ENCODE measurements around the gene ADM. TPM values are rescaled to one million over a fixed set of nuclear protein-coding genes. Genes with fewer than 3 reads are reported as not detected.

Gene ADM
- total RNA-seq, 1 donor from 2014 or later = 44.3 TPM

DNA sequence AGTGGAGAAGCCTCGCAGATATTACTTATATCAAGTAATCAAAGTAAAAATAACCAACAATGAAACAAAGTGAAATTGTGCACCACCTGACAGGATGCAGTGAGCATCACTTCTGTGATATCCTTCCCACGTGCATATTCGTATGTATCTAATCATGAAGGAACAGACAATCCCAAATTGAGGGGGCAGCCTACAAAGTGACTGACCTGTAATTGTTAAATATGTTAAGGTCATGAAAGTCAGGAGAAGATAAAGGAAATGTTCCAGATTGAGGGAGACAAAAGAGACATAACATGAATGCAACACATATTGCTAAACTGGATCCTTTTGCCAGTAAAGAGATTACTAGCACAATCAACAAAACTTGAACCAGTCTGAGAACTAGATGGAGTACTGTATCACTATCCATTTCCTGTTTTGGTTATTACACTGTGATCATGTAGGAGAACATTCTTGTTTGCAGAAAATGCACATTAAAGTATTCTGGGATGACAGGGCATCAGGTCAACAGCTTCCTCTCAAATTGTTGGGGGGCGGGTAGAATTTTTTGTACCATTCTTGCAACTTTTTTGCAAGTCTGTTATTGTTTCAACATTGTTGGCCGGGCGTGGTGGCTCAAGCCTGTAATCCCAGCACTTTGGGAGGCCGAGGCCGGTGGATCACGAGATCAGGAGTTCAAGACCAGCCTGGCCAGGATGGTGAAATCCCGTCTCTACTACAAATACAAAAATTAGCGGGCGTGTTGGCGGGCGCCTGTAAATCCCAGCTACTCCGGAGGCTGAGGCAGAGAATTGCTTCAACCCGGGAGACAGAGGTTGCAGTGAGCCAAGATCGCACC, 12.9 kb upstream of the ADM start:
- DNase-seq = no peak

DNA sequence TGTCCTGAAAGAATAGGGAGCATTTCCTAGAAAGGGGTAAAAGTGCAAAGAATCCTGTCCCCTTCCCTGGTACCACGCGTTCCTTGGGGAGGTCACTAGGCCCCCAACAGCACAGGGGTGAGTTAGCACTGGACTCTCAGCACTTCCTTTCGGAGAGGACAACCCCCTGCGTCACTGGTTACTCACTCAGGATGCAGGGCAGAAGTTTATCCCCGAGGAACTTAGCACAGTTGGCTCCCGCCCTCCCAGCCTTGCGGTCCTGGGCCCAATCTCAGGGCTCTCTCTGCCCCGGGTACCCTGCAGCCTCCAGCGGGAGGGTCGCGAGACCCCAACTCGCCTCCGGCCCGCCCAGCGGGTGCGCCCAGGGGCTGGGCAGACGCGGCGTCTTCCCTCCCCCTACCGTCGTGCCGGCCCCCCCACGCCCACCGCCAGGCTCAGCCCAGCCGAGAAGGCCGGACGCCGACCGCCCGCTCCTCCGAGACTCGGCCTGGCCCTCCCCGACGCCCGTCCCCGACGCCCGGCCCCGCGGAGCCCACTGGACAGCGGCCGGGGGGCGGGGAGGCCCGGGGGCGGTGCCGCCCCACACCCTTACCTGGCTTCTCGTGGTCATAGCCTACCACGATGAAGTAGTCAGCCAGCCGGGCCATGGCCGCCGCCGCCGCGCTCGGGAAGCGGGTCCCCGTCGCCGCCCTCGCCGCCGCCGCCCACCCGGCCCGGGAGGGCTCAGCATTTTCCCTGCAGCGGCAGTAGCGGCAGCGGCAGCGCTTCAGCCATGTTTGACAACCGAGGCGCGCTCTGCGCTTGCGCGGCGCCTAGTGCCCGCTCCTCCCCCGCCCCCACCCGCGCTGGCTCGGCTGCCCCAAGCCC, 11.2 kb upstream of the ADM start, which contains the start of gene SBF2:
Gene SBF2 (minus strand): TSS at position 797 of the 867 bp plus-strand sequence. CDS start 150 bp downstream, at position 647.
- DNase-seq = peak; percentile 70

DNA sequence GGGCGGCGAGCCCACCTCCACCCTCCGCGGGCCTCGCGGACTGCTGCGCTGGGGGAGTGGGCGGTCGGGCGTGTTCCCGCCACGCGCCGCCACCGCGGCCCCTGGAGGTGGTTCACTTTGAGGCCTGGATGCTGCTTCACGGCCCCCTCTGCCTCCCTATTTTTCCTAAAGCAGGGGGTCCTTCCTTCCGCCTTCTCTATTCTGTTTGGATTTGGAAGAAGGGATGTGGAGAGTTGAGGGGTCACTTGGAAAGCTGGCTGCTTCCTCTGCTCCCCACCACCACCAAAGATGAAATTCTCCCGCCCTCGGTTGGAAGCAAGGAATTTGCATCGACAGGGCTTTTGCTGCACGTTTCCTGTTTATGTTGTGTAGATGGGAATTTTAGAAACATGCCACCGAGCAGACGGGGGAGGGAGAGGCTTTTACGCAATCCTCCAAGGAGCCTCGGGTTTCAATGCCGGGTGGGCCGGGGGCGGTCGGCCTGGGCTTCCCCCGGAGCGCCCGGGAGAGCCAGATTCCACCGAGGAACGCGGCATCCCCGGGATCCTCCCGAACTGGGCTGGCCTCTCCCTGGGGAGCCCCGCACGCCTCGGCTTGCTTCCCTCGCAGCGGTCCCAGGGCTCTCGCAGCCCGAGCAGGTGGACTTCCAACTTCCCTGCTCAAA, 10.5 kb upstream of the ADM start:
- peak; percentile 80 for DNase-seq

DNA sequence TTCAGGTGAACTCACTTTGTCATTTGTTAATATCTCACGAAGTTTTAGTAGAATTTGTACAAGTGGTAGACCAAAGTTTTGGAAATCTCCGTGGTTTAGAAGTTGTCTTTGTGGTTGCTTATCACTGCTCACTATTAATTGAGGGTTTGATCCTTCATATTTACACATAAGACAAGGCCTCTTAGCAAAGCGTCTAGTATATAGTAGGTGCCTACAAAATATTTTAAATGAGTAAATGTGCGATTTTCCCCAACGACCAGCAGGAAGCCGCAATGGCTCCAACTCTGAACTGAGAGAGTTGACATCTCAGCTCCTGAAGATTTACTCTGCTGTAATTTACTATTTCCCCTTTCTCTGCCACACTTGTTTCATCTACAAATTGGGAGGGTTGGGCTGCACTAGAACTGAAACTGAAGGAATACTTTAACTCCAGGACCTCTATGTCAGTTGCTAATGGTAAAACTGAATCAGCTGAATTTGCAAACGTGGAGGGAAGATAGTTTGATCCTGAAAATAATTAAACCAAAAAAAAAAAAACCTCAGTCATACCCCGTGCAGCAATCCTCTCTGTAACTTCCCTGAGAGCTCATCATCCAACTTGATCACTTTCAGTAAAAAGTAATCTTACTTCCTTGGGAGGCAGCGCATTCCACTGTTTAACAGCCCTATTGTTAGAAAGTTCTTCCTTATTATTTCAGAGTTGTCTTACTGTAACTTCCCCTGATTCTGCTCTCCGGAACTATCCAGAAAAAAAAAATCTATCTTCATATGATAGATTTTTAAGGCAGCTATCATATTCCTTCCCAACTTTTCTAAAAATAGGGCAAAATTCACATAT, 9.6 kb upstream of the ADM start:
- no peak for DNase-seq

GRCh38 chr11:10298342-10298741, 6.5 kb upstream of the ADM start:
- DNase-seq = no peak

GRCh38 chr11:10301656-10302358, 3.1 kb upstream of the ADM start:
- DNase-seq = no peak

- no peak for DNase-seq
Observed at GRCh38 chr11:10302359-10302743, 2.5 kb upstream of the ADM start.

DNA sequence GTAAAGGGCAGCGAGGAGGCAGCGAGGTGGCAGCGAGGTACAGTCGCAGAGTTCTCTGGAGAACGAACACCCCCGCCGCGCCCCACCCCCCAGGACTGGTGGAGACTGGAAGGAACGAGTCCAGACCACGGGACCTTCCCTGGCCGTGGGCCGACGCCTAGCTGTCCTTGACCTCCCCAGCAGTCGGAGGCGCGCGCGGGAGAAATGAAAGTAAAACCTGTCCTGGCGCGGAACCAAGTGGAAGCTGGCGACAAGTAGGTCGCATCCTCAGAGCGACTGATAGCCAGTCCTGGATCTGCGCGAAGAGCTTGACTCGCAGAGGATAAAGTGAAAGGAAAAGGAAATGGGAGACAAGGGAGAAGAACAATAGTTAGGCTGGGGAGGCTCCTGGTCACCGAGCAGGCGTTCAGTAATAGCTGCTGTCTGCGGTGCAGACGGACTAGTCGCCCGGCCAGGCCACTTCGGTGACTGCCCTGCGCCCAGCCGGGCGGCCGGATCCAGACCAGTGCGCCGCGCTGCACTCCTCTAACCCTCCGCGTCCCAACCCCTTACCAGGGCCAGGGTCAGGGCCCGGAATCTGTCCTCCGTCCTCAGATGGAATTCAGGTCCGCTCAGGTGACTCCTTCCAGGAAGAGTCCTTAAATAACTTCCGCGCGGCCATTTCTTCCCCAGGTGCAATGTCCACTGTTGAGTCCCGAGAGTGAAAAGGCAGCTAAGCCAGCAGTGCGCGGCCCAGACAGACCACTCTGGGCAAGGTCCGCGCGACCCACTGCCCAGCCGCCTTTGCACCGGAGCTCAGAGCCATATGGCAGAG, 1.9 kb upstream of the ADM start:
- DNase-seq = peak; percentile 44

DNA sequence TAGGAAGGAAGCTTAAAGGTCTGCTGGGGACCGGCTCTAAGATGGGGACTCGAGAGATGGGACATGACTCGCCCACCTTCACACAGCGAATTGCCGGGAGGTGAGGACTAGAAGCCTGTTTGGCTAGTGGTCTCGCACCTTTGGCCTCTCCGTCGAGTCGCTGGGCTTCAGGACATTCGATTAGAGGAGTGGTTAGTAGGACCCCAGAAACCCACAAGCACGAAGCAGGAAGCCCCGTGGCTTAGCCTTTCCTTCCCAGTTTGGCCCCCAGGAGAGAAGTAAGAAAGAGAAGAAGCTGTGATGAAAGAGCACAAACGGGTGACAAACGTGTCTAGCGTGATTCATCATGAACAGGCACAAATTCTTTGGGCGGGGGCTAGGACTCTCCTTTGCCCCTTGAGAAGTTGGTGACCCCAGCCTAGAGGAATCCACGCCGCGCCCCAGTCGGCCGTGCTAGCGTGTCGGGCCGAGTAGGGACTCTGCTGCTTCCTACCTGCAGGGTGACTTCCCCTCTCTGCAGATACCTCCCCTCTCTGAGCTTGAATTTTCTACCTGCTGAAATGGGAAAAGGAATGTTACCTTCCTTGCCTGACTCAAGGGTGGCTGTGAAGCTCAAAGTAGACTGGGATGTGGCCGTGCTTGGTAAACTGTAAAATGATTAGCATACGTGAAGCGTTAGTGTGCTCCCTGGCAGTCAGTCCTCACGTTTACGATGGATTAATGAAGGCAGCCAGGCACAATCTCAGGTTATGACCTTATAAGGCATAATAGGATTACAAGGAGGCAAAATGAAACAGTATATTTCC, 1.1 kb upstream of the ADM start:
- no peak for DNase-seq

GRCh38 chr11:10305262-10305963, 540 bp downstream of the ADM start:
- DNase-seq = no peak

DNA sequence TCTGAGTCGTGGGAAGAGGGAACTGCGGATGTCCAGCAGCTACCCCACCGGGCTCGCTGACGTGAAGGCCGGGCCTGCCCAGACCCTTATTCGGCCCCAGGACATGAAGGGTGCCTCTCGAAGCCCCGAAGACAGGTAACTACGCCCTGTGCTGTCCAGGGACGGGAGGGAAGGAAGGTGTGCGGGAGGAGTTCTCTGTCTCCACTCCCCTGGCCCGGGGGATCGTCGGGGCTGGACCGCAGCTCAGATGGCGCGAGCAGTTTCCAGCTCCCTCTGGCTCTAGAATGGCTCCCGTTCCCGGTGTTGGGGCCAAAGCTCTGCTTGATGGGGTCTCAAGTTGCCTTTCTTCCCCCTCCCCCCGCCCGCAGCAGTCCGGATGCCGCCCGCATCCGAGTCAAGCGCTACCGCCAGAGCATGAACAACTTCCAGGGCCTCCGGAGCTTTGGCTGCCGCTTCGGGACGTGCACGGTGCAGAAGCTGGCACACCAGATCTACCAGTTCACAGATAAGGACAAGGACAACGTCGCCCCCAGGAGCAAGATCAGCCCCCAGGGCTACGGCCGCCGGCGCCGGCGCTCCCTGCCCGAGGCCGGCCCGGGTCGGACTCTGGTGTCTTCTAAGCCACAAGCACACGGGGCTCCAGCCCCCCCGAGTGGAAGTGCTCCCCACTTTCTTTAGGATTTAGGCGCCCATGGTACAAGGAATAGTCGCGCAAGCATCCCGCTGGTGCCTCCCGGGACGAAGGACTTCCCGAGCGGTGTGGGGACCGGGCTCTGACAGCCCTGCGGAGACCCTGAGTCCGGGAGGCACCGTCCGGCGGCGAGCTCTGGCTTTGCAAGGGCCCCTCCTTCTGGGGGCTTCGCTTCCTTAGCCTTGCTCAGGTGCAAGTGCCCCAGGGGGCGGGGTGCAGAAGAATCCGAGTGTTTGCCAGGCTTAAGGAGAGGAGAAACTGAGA, 1.4 kb downstream of the ADM start:
- no peak for DNase-seq

GRCh38 chr11:10307022-10307399, 2.1 kb downstream of the ADM start:
- no peak for DNase-seq

GRCh38 chr11:10307400-10308200, 2.7 kb downstream of the ADM start:
- DNase-seq = peak; percentile 73

GRCh38 chr11:10308201-10308954, 3.5 kb downstream of the ADM start:
- no peak for DNase-seq

GRCh38 chr11:10309163-10310093, 4.6 kb downstream of the ADM start:
- DNase-seq = no peak
